Neutrophil (primary cell): ENCODE results near the gene SUGCT.

Experiments used
- H3K27ac ChIP-seq: fragments of 200-600 bp; sonication (generic); 2 replicates; pipeline ENCODE4 v1.5.1; 2016; ENCODE audit warnings: mild to moderate bottlenecking, moderate library complexity
- H3K27me3 ChIP-seq: fragments of 200-600 bp; sonication (generic); 2 replicates; pipeline ENCODE4 v1.6.0; 2016; ENCODE audit warnings: mild to moderate bottlenecking
- H3K36me3 ChIP-seq: fragments of 200-600 bp; sonication (generic); 2 replicates; pipeline ENCODE4 v1.5.1; 2017
- H3K4me1 ChIP-seq, 2 experiments: fragments of 200-600 bp in 1 of 2; sonication (generic) in 1 of 2; 1 replicate in 1 of 2; 2 replicates in 1 of 2; pipeline versions ENCODE4 v1.5.1 to v1.6.1; 2013 to 2016; ENCODE audit warnings: low read depth in 1 of 2, low read length in 1 of 2, mild to moderate bottlenecking in 1 of 2, moderate library complexity in 1 of 2; ENCODE audit not compliant: control insufficient read depth in 1 of 2, insufficient read depth in 1 of 2
- H3K4me3 ChIP-seq, 2 experiments: fragments of 200-600 bp in 1 of 2; sonication (generic) in 1 of 2; 1 replicate in 1 of 2; 2 replicates in 1 of 2; pipeline ENCODE4 v1.5.1; 2013 to 2016; ENCODE audit warnings: low read depth in 1 of 2, low read length in 1 of 2, mild to moderate bottlenecking in 1 of 2, moderate library complexity in 1 of 2
- H3K9me3 ChIP-seq: fragments of 200-600 bp; sonication (generic); 2 replicates; pipeline ENCODE4 v1.5.1; 2016
- TF ChIP-seq, protein P1 (sequence below): fragments of 200-600 bp; sonication (generic); IDR thresholded peaks from 2 replicates; pipeline ENCODE4 v1.5.1; 2016; ENCODE audit warnings: antibody characterized with exemption

The SUGCT gene

DNA sequence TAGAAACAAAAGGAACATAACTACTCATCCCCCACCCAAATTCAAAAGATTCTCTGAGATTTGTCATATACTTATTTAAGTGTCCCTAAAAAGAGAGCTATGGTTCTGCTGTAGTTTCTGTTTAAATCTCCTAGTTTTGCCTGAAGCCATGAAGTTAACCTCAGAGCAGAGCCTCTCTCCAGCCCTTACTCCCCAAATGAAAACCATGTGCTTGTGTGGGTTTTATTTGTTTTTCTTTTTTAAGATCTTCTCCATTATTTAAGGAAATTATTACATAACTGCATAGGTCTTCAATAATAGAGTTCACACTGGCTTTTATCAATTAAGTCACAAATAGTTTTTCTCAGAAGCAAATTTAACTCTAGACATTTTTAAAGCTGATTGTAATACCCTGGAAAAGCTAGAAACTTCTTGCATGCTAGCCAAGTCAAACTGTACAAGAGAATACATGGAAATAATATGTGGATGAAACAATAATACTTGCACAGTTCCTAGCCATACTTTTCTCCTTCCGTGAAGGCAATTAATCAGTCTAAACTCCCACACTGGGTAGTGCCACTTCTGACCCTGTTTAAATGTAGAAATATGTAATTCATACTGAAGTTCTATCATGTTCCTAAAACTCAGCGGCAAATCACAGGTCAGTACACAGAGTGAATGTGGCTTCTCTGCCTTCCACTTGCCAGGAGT is 579.7 kb downstream of the SUGCT start:
- H3K27ac ChIP-seq = no peak overlapping the region
- H3K27me3 ChIP-seq = no peaks in the 10 kb centered on the region
- no peaks in the 10 kb centered on the region for H3K4me1 ChIP-seq
- no peaks in the 10 kb centered on the region for H3K9me3 ChIP-seq
- H3K36me3 ChIP-seq = no peaks in the 10 kb centered on the region
- H3K4me3 ChIP-seq = no peak overlapping the region
- TF ChIP-seq, protein P1, sequence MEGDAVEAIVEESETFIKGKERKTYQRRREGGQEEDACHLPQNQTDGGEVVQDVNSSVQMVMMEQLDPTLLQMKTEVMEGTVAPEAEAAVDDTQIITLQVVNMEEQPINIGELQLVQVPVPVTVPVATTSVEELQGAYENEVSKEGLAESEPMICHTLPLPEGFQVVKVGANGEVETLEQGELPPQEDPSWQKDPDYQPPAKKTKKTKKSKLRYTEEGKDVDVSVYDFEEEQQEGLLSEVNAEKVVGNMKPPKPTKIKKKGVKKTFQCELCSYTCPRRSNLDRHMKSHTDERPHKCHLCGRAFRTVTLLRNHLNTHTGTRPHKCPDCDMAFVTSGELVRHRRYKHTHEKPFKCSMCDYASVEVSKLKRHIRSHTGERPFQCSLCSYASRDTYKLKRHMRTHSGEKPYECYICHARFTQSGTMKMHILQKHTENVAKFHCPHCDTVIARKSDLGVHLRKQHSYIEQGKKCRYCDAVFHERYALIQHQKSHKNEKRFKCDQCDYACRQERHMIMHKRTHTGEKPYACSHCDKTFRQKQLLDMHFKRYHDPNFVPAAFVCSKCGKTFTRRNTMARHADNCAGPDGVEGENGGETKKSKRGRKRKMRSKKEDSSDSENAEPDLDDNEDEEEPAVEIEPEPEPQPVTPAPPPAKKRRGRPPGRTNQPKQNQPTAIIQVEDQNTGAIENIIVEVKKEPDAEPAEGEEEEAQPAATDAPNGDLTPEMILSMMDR = no peak

DNA sequence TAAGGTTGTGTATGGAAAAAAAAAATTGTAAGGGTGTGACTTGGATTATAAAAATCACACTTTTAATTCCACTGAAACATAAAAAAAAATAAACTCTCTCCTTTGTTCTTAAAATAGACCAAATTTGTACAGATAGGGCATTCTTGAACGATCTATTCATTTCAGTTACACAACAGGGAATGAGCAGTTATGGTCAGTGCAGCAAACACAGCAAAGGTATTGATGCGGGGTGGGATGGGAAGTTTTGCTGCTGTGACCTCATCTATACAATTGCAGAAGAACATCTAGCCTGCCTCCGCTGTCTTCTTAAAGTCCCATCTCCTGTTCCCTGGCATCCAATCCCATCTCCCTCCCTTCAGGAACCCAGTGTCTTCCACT is 580.2 kb downstream of the SUGCT start:
- H3K36me3 ChIP-seq = no peaks in the 10 kb centered on the region
- H3K27ac ChIP-seq = no peak overlapping the region
- TF ChIP-seq, protein P1 = no peak

DNA sequence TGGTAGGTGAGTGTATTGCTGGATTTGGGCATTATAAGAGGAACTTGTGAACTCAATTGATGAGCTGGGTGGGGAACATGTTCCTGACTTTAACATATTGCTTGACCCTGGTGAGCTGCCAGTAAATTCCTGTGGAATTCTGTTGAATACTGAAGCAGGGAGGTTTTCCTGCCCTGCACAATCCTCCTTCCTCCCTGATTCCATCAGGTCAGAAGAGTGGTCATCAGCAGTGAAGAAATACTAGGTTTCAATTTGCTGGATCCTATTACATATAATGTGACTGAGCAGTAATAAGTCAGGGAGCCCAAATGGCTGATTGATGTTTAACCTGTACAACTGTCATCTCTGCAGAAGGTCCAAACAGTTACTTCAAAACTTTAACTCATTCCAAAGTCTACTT is 581.2 kb downstream of the SUGCT start:
- H3K27me3 ChIP-seq = no peaks in the 10 kb centered on the region
- no peaks in the 10 kb centered on the region for H3K36me3 ChIP-seq
- no peak overlapping the region for H3K27ac ChIP-seq
- H3K9me3 ChIP-seq = no peaks in the 10 kb centered on the region
- TF ChIP-seq, protein P1 = no peak
- no peak overlapping the region for H3K4me3 ChIP-seq
- H3K4me1 ChIP-seq = no peaks in the 10 kb centered on the region

More for the DNA sequence above, 580.2 kb downstream of the SUGCT start:
- Histone ChIP-seq H3K4me1 (no peaks in the 10 kb centered on the region), H3K4me3 (no peak overlapping the region), H3K27me3 (no peaks in the 10 kb centered on the region), H3K9me3 (no peaks in the 10 kb centered on the region)

DNA sequence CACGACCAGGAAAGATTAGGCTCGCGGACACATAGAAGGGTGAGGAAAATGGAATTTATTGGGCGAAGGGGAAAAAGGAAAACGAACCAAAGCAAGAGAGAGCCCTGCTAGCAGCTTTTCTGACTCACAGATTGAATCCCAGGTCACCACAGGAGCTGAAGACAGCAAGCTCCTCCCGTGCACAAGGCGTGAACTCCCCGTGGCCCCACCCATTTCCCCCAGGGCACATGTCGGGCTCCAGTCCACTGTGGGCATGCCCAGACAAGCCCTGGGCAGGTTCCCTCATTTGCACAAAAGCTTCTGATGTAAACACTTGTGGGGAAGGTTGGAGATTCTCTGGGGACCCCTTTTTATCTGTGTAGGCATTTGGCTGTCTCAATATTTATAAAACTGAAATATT is 582.4 kb downstream of the SUGCT start:
- no peak overlapping the region for H3K27ac ChIP-seq
- no peaks in the 10 kb centered on the region for H3K9me3 ChIP-seq
- TF ChIP-seq, protein P1 = no peak

DNA sequence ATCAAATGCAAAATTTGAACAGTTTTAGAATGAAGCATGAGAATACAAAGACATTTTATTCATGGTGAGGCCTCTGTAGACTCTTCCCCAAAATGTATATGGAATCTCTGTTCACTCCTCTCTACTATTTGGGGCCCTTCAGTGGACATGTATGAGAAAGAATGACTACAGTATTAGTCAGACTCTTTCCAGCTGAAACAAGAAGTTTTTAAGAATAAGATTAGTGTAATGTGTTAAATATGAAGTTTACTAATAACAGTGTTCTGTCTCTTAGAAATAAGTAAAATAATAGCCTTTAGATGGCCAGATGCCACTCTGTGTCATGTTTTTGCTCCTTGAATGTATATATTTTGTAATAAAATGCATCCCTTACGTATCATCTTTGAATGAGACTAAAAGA is 585.6 kb downstream of the SUGCT start:
- Histone ChIP-seq H3K27me3 (no peaks in the 10 kb centered on the region), H3K36me3 (no peaks in the 10 kb centered on the region), H3K4me1 (no peaks in the 10 kb centered on the region), H3K4me3 (no peak overlapping the region), H3K27ac (no peak overlapping the region), H3K9me3 (no peaks in the 10 kb centered on the region)
- TF ChIP-seq, protein P1 = no peak

More for the DNA sequence above, 582.4 kb downstream of the SUGCT start:
- H3K4me1 ChIP-seq = no peaks in the 10 kb centered on the region
- no peaks in the 10 kb centered on the region for H3K36me3 ChIP-seq
- H3K27me3 ChIP-seq = no peaks in the 10 kb centered on the region
- no peak overlapping the region for H3K4me3 ChIP-seq
